Measurements from ENCODE around the gene SNX3. TPM values are rescaled to one million over a fixed set of nuclear protein-coding genes. Genes with fewer than 3 reads are reported as not detected.

Gene SNX3
- total RNA-seq, 1 donor from 2014 or later: 78.0 TPM

- H3K27ac Mint-ChIP-seq: no peak overlapping the region
- peaks cover 15% of the 10 kb centered on the region for H3K36me3 Mint-ChIP-seq (ENCODE audit: low read depth)
Measured at GRCh38 chr6:108209738-108210137, 51.1 kb downstream of the SNX3 start.

GRCh38 chr6:108207013-108207412 is 53.8 kb downstream of the SNX3 start:
- H3K36me3 Mint-ChIP-seq (ENCODE audit: low read depth): peaks cover 14% of the 10 kb centered on the region
- intact Hi-C loops (cut with micrococcal nuclease): no loop called here
- H3K9me3 Mint-ChIP-seq: no peaks in the 10 kb centered on the region
- no peak for DNase-seq
- H3K4me1 Mint-ChIP-seq: no peaks in the 10 kb centered on the region
- no peak overlapping the region for H3K4me3 Mint-ChIP-seq
- no peak overlapping the region for H3K27ac Mint-ChIP-seq
- H3K27me3 Mint-ChIP-seq: no peaks in the 10 kb centered on the region

More at GRCh38 chr6:108209738-108210137, 51.1 kb downstream of the SNX3 start:
- DNase-seq: no peak
- Mint-ChIP-seq H3K27me3 (no peaks in the 10 kb centered on the region), H3K4me3 (no peak overlapping the region), H3K4me1 (no peaks in the 10 kb centered on the region), H3K9me3 (no peaks in the 10 kb centered on the region)
- intact Hi-C loops (cut with micrococcal nuclease): no loop called here

GRCh38 chr6:108203189-108204112 is 57.4 kb downstream of the SNX3 start:
- no peaks in the 10 kb centered on the region for H3K4me1 Mint-ChIP-seq
- no peaks in the 10 kb centered on the region for H3K27me3 Mint-ChIP-seq
- intact Hi-C loops (cut with micrococcal nuclease): no loop called here
- no peak for DNase-seq
- peaks cover 8% of the 10 kb centered on the region for H3K36me3 Mint-ChIP-seq (ENCODE audit: low read depth)
- no peak overlapping the region for H3K27ac Mint-ChIP-seq
- no peak overlapping the region for H3K4me3 Mint-ChIP-seq
- no peaks in the 10 kb centered on the region for H3K9me3 Mint-ChIP-seq

- H3K27ac Mint-ChIP-seq: no peak overlapping the region
- intact Hi-C loops (cut with micrococcal nuclease): no loop called here
- peaks cover 5% of the 10 kb centered on the region for H3K36me3 Mint-ChIP-seq (ENCODE audit: low read depth)
- DNase-seq: no peak
- H3K27me3 Mint-ChIP-seq: no peaks in the 10 kb centered on the region
- no peaks in the 10 kb centered on the region for H3K9me3 Mint-ChIP-seq
- H3K4me1 Mint-ChIP-seq: no peaks in the 10 kb centered on the region
- no peak overlapping the region for H3K4me3 Mint-ChIP-seq
Measured at GRCh38 chr6:108200631-108201030, 60.2 kb downstream of the SNX3 start.

- Mint-ChIP-seq H3K27me3 (no peaks in the 10 kb centered on the region), H3K36me3 (ENCODE audit: low read depth) (peaks cover 5% of the 10 kb centered on the region), H3K27ac (no peak overlapping the region), H3K9me3 (no peaks in the 10 kb centered on the region), H3K4me1 (no peaks in the 10 kb centered on the region), H3K4me3 (no peak overlapping the region)
- DNase-seq: no peak
- intact Hi-C loops (cut with micrococcal nuclease): no loop called here
Measured at GRCh38 chr6:108200186-108200585, 60.7 kb downstream of the SNX3 start.

- Mint-ChIP-seq H3K27me3 (peaks cover 3% of the 10 kb centered on the region), H3K4me3 (no peak overlapping the region), H3K36me3 (ENCODE audit: low read depth) (peaks cover 2% of the 10 kb centered on the region), H3K9me3 (no peaks in the 10 kb centered on the region), H3K27ac (no peak overlapping the region), H3K4me1 (no peaks in the 10 kb centered on the region)
- intact Hi-C loops (cut with micrococcal nuclease): no loop called here
- DNase-seq: no peak
Measured at GRCh38 chr6:108198761-108199498, 61.9 kb downstream of the SNX3 start.

- Mint-ChIP-seq H3K4me3 (no peak overlapping the region), H3K27me3 (peaks cover 15% of the 10 kb centered on the region), H3K9me3 (no peaks in the 10 kb centered on the region), H3K36me3 (ENCODE audit: low read depth) (no peaks in the 10 kb centered on the region), H3K27ac (no peak overlapping the region), H3K4me1 (no peaks in the 10 kb centered on the region)
- DNase-seq: no peak
- intact Hi-C loops (cut with micrococcal nuclease): no loop called here
Measured at GRCh38 chr6:108195209-108195608, 65.6 kb downstream of the SNX3 start.

- Mint-ChIP-seq H3K27ac (no peak overlapping the region), H3K27me3 (peaks cover 16% of the 10 kb centered on the region), H3K4me3 (no peak overlapping the region), H3K9me3 (no peaks in the 10 kb centered on the region), H3K36me3 (ENCODE audit: low read depth) (no peaks in the 10 kb centered on the region), H3K4me1 (no peaks in the 10 kb centered on the region)
- intact Hi-C loops (cut with micrococcal nuclease): no loop called here
- no peak for DNase-seq
Measured at GRCh38 chr6:108194503-108194902, 66.3 kb downstream of the SNX3 start.

- Mint-ChIP-seq H3K4me3 (no peak overlapping the region), H3K36me3 (ENCODE audit: low read depth) (no peaks in the 10 kb centered on the region), H3K4me1 (no peaks in the 10 kb centered on the region), H3K27ac (no peak overlapping the region), H3K9me3 (no peaks in the 10 kb centered on the region), H3K27me3 (peaks cover 22% of the 10 kb centered on the region)
- intact Hi-C loops (cut with micrococcal nuclease): no loop called here
- no peak for DNase-seq
Measured at GRCh38 chr6:108193835-108194234, 67.0 kb downstream of the SNX3 start.

GRCh38 chr6:108193131-108193530 is 67.7 kb downstream of the SNX3 start:
- Mint-ChIP-seq H3K27ac (no peak overlapping the region), H3K27me3 (peaks cover 23% of the 10 kb centered on the region), H3K36me3 (ENCODE audit: low read depth) (no peaks in the 10 kb centered on the region), H3K4me3 (no peak overlapping the region), H3K4me1 (no peaks in the 10 kb centered on the region), H3K9me3 (no peaks in the 10 kb centered on the region)
- DNase-seq: no peak
- intact Hi-C loops (cut with micrococcal nuclease): no loop called here

- no peak for DNase-seq
- Mint-ChIP-seq H3K27me3 (peaks cover 37% of the 10 kb centered on the region), H3K4me1 (no peaks in the 10 kb centered on the region), H3K4me3 (no peak overlapping the region), H3K27ac (no peak overlapping the region), H3K36me3 (ENCODE audit: low read depth) (no peaks in the 10 kb centered on the region), H3K9me3 (no peaks in the 10 kb centered on the region)
- intact Hi-C loops (cut with micrococcal nuclease): no loop called here
Measured at GRCh38 chr6:108187519-108187918, 73.3 kb downstream of the SNX3 start.

GRCh38 chr6:108186226-108186625 is 74.6 kb downstream of the SNX3 start:
- no peak for DNase-seq
- intact Hi-C loops (cut with micrococcal nuclease): no loop called here
- H3K9me3 Mint-ChIP-seq: no peaks in the 10 kb centered on the region
- H3K36me3 Mint-ChIP-seq (ENCODE audit: low read depth): no peaks in the 10 kb centered on the region
- H3K27ac Mint-ChIP-seq: no peak overlapping the region
- H3K4me3 Mint-ChIP-seq: no peak overlapping the region
- peaks cover 38% of the 10 kb centered on the region for H3K27me3 Mint-ChIP-seq
- no peaks in the 10 kb centered on the region for H3K4me1 Mint-ChIP-seq

GRCh38 chr6:108180776-108181175 is 80.1 kb downstream of the SNX3 start:
- Mint-ChIP-seq H3K36me3 (ENCODE audit: low read depth) (no peaks in the 10 kb centered on the region), H3K4me1 (peaks cover 4% of the 10 kb centered on the region), H3K9me3 (no peaks in the 10 kb centered on the region), H3K27ac (no peak overlapping the region), H3K27me3 (peaks cover 62% of the 10 kb centered on the region), H3K4me3 (no peak overlapping the region)
- DNase-seq: no peak
- intact Hi-C loops (cut with micrococcal nuclease): no loop called here

- H3K27ac Mint-ChIP-seq: no peak overlapping the region
- no peaks in the 10 kb centered on the region for H3K9me3 Mint-ChIP-seq
- no peak for DNase-seq
- no peak overlapping the region for H3K4me3 Mint-ChIP-seq
- H3K36me3 Mint-ChIP-seq (ENCODE audit: low read depth): no peaks in the 10 kb centered on the region
- H3K4me1 Mint-ChIP-seq: peaks cover 4% of the 10 kb centered on the region
- intact Hi-C loops (cut with micrococcal nuclease): no loop called here
- H3K27me3 Mint-ChIP-seq: peaks cover 62% of the 10 kb centered on the region
Measured at GRCh38 chr6:108180266-108180665, 80.6 kb downstream of the SNX3 start.
